Fibroblast of lung (primary cell): Measurements from ENCODE around the gene CRYBA4.

ENCODE experiments used
- EZH2 ChIP-seq: IDR thresholded peaks from 2 replicates; pipeline ENCODE4 v1.5.1; 2012; ENCODE audit warnings: low read length, control low read depth, mild to moderate bottlenecking; ENCODE audit errors: missing control alignments
- TF ChIP-seq, protein P1 (sequence below), 2 donors: IDR thresholded peaks in 1 of 2; conservative IDR thresholded peaks in 1 of 2; 1 replicate in 1 of 2; 2 replicates in 1 of 2; pipeline ENCODE4 v1.5.1; 2011 to 2012; ENCODE audit warnings: low read length in 2 of 2, control low read depth in 1 of 2, inconsistent platforms in 1 of 2, low read depth in 1 of 2, mild to moderate bottlenecking in 1 of 2

DNA sequence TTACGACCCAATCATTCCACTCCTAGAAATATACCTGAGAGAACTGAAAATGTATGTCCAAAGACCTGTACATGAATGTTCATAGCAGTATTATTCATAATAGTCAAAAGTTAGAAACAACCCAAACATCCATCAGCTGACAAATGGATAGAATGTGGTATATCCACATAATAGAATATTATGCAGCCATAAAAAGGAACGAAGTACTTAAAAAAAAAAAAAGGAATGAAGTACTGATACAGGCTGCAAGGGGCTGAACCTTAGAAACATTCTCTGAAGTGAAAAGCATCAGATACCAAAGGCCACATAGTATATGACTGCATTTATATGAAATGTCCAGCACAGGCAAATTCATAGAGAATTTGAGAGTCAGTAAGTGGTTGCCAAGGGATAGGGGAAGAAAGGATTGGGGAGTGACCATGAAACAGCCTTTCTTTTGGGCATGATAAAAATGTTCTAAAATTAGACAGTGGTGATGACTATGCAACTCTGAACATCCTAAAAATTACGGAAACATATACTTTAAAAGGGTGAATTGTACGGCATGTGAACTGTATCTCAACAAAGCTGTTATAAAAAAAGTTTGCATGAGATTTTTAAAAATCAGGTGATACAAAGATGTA, 33.7 kb upstream of the CRYBA4 start:
- TF ChIP-seq, protein P1, sequence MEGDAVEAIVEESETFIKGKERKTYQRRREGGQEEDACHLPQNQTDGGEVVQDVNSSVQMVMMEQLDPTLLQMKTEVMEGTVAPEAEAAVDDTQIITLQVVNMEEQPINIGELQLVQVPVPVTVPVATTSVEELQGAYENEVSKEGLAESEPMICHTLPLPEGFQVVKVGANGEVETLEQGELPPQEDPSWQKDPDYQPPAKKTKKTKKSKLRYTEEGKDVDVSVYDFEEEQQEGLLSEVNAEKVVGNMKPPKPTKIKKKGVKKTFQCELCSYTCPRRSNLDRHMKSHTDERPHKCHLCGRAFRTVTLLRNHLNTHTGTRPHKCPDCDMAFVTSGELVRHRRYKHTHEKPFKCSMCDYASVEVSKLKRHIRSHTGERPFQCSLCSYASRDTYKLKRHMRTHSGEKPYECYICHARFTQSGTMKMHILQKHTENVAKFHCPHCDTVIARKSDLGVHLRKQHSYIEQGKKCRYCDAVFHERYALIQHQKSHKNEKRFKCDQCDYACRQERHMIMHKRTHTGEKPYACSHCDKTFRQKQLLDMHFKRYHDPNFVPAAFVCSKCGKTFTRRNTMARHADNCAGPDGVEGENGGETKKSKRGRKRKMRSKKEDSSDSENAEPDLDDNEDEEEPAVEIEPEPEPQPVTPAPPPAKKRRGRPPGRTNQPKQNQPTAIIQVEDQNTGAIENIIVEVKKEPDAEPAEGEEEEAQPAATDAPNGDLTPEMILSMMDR (conservative IDR thresholded peaks at IDR 0.05 in 1 of 2, IDR thresholded peaks at IDR 0.05 in 1 of 2; ENCODE audit: low read depth in 1 of 2, low read length in 2 of 2) = no peak
- no peak for TF ChIP-seq EZH2
